H9 (cell line): ENCODE results near the gene LPAR3. TPM values are rescaled to one million over a fixed set of nuclear protein-coding genes. Genes with fewer than 3 reads are reported as not detected.

Experiments used
- DNase-seq: peaks from one replicate; pipeline ENCODE4 v3.0.0-alpha.2; 2017
- H2AFZ ChIP-seq: one replicate; pipeline ENCODE4 v1.6.1; 2013; ENCODE audit warnings: mild to moderate bottlenecking, low read length, control low read depth, moderate library complexity
- H2AK5ac ChIP-seq: 2 replicates; pipeline ENCODE4 v1.6.1; 2013; ENCODE audit warnings: low read length, control low read depth, mixed read lengths; ENCODE audit not compliant: insufficient read length
- H2BK120ac ChIP-seq: one replicate; pipeline ENCODE4 v1.6.1; 2013; ENCODE audit warnings: low read depth, mild to moderate bottlenecking, low read length, control low read depth, inconsistent platforms; ENCODE audit not compliant: poor library complexity, severe bottlenecking
- H2BK12ac ChIP-seq: 2 replicates; pipeline ENCODE4 v1.6.1; 2013; ENCODE audit warnings: low read length, control low read depth, mixed read lengths, low read depth; ENCODE audit not compliant: insufficient read length
- H2BK15ac ChIP-seq: 2 replicates; pipeline ENCODE4 v1.6.1; 2013; ENCODE audit warnings: low read depth, low read length, control low read depth
- H2BK20ac ChIP-seq: one replicate; pipeline ENCODE4 v1.6.1; 2013; ENCODE audit warnings: low read depth, mild to moderate bottlenecking, low read length, control low read depth, inconsistent platforms; ENCODE audit not compliant: poor library complexity, severe bottlenecking
- H2BK5ac ChIP-seq: 2 replicates; pipeline ENCODE4 v1.6.1; 2013; ENCODE audit warnings: low read length, control low read depth, mixed read lengths; ENCODE audit not compliant: insufficient read length
- H3K14ac ChIP-seq: 2 replicates; pipeline ENCODE4 v1.6.1; 2013; ENCODE audit warnings: low read length, control low read depth; ENCODE audit not compliant: insufficient read depth
- H3K18ac ChIP-seq: 2 replicates; pipeline ENCODE4 v1.6.1; 2013; ENCODE audit warnings: low read depth, mild to moderate bottlenecking, mixed read lengths, low read length, control low read depth; ENCODE audit not compliant: insufficient read length
- H3K23ac ChIP-seq: 2 replicates; pipeline ENCODE4 v1.6.1; 2013; ENCODE audit warnings: low read length, control low read depth, mixed read lengths, low read depth; ENCODE audit not compliant: insufficient read length
- H3K23me2 ChIP-seq: 2 replicates; pipeline ENCODE4 v1.6.1; 2013; ENCODE audit warnings: low read depth, mild to moderate bottlenecking, mixed read lengths, low read length, control low read depth; ENCODE audit not compliant: insufficient read length, poor library complexity, severe bottlenecking
- H3K27ac ChIP-seq: 2 replicates; pipeline ENCODE4 v1.5.1; 2013; ENCODE audit warnings: low read length, control low read depth, mixed read lengths, low read depth; ENCODE audit not compliant: insufficient read length
- H3K27me3 ChIP-seq: 2 replicates; pipeline ENCODE4 v1.6.1; 2013; ENCODE audit warnings: low read length, control low read depth, inconsistent platforms; ENCODE audit not compliant: insufficient read depth
- H3K4ac ChIP-seq: 2 replicates; pipeline ENCODE4 v1.6.1; 2013; ENCODE audit warnings: low read depth, mild to moderate bottlenecking, control low read depth, inconsistent platforms, low read length, moderate library complexity
- H3K4me1 ChIP-seq: 2 replicates; pipeline ENCODE4 v1.6.1; 2013; ENCODE audit warnings: low read length, control low read depth, inconsistent platforms; ENCODE audit not compliant: insufficient read depth
- H3K4me2 ChIP-seq: 2 replicates; pipeline ENCODE4 v1.6.1; 2013; ENCODE audit warnings: low read length, control low read depth, mixed read lengths; ENCODE audit not compliant: insufficient read length, insufficient read depth
- H3K56ac ChIP-seq: 2 replicates; pipeline ENCODE4 v1.6.1; 2013; ENCODE audit warnings: low read depth, mild to moderate bottlenecking, mixed read lengths, low read length, control low read depth; ENCODE audit not compliant: insufficient read length
- H3K79me1 ChIP-seq: 2 replicates; pipeline ENCODE4 v1.6.1; 2013; ENCODE audit warnings: low read depth, mild to moderate bottlenecking, moderate library complexity, low read length, control low read depth, inconsistent platforms; ENCODE audit not compliant: insufficient read depth, poor library complexity, severe bottlenecking
- H3K79me2 ChIP-seq: 2 replicates; pipeline ENCODE4 v1.6.1; 2013; ENCODE audit warnings: low read length, control low read depth, inconsistent platforms; ENCODE audit not compliant: insufficient read depth
- H3K9ac ChIP-seq: 2 replicates; pipeline ENCODE4 v1.6.1; 2013; ENCODE audit warnings: low read length, control low read depth, mixed read lengths; ENCODE audit not compliant: insufficient read length; ENCODE audit errors: extremely low read depth
- H3K9me3 ChIP-seq: one replicate; pipeline ENCODE4 v1.6.1; 2013; ENCODE audit warnings: low read depth, low read length, inconsistent platforms; ENCODE audit not compliant: control insufficient read depth
- H3T11ph ChIP-seq: one replicate; pipeline ENCODE4 v1.6.1; 2013; ENCODE audit warnings: mild to moderate bottlenecking, low read length, control low read depth, inconsistent platforms
- H4K20me1 ChIP-seq: one replicate; pipeline ENCODE4 v1.6.1; 2013; ENCODE audit not compliant: control insufficient read depth, insufficient read length, insufficient read depth
- H4K5ac ChIP-seq: 2 replicates; pipeline ENCODE4 v1.6.1; 2013; ENCODE audit warnings: low read depth, mild to moderate bottlenecking, mixed read lengths, low read length, control low read depth; ENCODE audit not compliant: insufficient read length
- H4K8ac ChIP-seq: replicated peaks from 2 replicates; pipeline ENCODE4 v1.6.1; 2013; ENCODE audit warnings: low read length, control low read depth, mixed read lengths, low read depth; ENCODE audit not compliant: insufficient read length
- H4K91ac ChIP-seq: 2 replicates; pipeline ENCODE4 v1.6.1; 2013; ENCODE audit warnings: low read depth, mild to moderate bottlenecking, moderate library complexity, mixed read lengths, low read length, control low read depth; ENCODE audit not compliant: insufficient read length
- H3K27ac Mint-ChIP-seq, 3 experiments: 2 replicates in 2 of 3; 3 replicates in 1 of 3; pipeline ENCODE4 v1.8.0; 2020 to 2021; ENCODE audit warnings: mixed read lengths in 3 of 3, mild to moderate bottlenecking in 1 of 3, moderate library complexity in 1 of 3
- H3K27me3 Mint-ChIP-seq: 2 replicates; pipeline ENCODE4 v1.8.0; 2021; ENCODE audit warnings: low read depth, mild to moderate bottlenecking, moderate library complexity, mixed read lengths
- H3K36me3 Mint-ChIP-seq, 3 experiments: 2 replicates in 2 of 3; 3 replicates in 1 of 3; pipeline ENCODE4 v1.8.0; 2020 to 2021; ENCODE audit warnings: low read depth in 3 of 3, mixed read lengths in 3 of 3; ENCODE audit not compliant: insufficient read depth in 1 of 3
- H3K4me1 Mint-ChIP-seq, 2 experiments: 2 replicates each; pipeline ENCODE4 v1.8.0; 2020; ENCODE audit warnings: mixed read lengths in 2 of 2
- H3K4me3 Mint-ChIP-seq, 2 experiments: 2 replicates in 1 of 2; 3 replicates in 1 of 2; pipeline ENCODE4 v1.8.0; 2020 to 2021; ENCODE audit warnings: mild to moderate bottlenecking in 2 of 2, mixed read lengths in 2 of 2, moderate library complexity in 1 of 2
- H3K9me3 Mint-ChIP-seq, 2 experiments: 2 replicates in 1 of 2; 3 replicates in 1 of 2; pipeline ENCODE4 v1.8.0; 2020; ENCODE audit warnings: mild to moderate bottlenecking in 2 of 2, mixed read lengths in 2 of 2, moderate library complexity in 1 of 2
- WGBS: extraction: QIAGEN DNeasy Blood & Tissue Kit; methylation state at CpG from one replicate; pipeline ENCODE4 v1.1.7; 2013; ENCODE audit warnings: missing lambda C conversion rate, low lambda C conversion rate, mixed read lengths; ENCODE audit not compliant: insufficient read length; ENCODE audit errors: extremely low coverage; 5-methylcytosine and 5-hydroxymethylcytosine counted together
- total RNA-seq: library from RNA; stranded (reverse); gene quantifications from 2 replicates; pipeline ENCODE4 v1.2.1, GENCODE V29; 2021
- TF ChIP-seq, protein P1 (sequence below): fragments of 200-600 bp; sonication (generic); conservative IDR thresholded peaks from 3 replicates; pipeline ENCODE4 v1.8.0; 2021; ENCODE audit warnings: antibody characterized with exemption, mild to moderate bottlenecking

Gene LPAR3
- total RNA-seq, 1 experiment from 2014 or later: 3.0 TPM

DNA sequence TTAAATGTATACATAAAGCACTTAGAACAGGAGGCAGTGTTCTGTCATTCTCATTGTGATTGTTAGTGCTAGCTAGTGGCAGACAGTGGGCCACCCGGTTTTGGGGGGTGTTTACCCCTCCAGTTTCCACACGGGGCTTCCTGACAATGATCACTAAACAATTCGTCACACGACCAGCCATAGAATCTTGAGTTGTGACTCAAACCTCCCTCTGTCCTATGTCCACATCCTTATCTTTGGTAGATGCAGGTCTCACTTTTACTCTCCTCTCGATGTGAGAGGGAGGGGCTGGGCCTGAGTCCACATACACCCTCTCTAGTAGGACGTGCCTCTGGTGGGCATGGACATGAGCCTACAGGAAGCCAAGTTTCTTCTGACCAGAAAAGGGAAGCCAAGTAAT, 110.1 kb downstream of the LPAR3 start:
- Histone ChIP-seq H4K5ac (no peak overlapping the region), H2BK5ac (no peak overlapping the region), H2BK12ac (no peak overlapping the region), H3K14ac (no peak overlapping the region), H4K20me1 (no peaks in the 10 kb centered on the region), H3K27me3 (no peaks in the 10 kb centered on the region), H3K79me1 (no peaks in the 10 kb centered on the region), H4K91ac (no peak overlapping the region), H3K9ac (no peak overlapping the region), H2AFZ (no peak overlapping the region), H3K27ac (no peak overlapping the region), H2BK120ac (no peak overlapping the region), H4K8ac (no peak overlapping the region), H2BK20ac (no peak overlapping the region), H3K56ac (no peak overlapping the region), H3K4ac (no peak overlapping the region), H3K4me1 (no peaks in the 10 kb centered on the region), H3K18ac (no peak overlapping the region), H3K79me2 (no peaks in the 10 kb centered on the region), H3K9me3 (no peaks in the 10 kb centered on the region), H3K4me2 (no peak overlapping the region), H2AK5ac (no peak overlapping the region), H2BK15ac (no peak overlapping the region), H3T11ph (no peak overlapping the region), H3K23ac (no peak overlapping the region), H3K23me2 (no peaks in the 10 kb centered on the region)
- Mint-ChIP-seq H3K4me1 (peaks cover 6 to 10% of the 10 kb centered on the region in 2 experiments), H3K9me3 (peaks cover 0 to 6% of the 10 kb centered on the region in 2 experiments; a peak in 2 of 5 replicates), H3K36me3 (peaks cover 0 to 3% (median 0%) of the 10 kb centered on the region in 3 experiments; a peak in 1 of 7 replicates), H3K27me3 (peaks cover 6% of the 10 kb centered on the region; the same call in 1 of the 2 replicates), H3K27ac (no peak overlapping the region; a peak in 1 of 7 replicates), H3K4me3 (no peak overlapping the region)
- TF ChIP-seq, protein P1, sequence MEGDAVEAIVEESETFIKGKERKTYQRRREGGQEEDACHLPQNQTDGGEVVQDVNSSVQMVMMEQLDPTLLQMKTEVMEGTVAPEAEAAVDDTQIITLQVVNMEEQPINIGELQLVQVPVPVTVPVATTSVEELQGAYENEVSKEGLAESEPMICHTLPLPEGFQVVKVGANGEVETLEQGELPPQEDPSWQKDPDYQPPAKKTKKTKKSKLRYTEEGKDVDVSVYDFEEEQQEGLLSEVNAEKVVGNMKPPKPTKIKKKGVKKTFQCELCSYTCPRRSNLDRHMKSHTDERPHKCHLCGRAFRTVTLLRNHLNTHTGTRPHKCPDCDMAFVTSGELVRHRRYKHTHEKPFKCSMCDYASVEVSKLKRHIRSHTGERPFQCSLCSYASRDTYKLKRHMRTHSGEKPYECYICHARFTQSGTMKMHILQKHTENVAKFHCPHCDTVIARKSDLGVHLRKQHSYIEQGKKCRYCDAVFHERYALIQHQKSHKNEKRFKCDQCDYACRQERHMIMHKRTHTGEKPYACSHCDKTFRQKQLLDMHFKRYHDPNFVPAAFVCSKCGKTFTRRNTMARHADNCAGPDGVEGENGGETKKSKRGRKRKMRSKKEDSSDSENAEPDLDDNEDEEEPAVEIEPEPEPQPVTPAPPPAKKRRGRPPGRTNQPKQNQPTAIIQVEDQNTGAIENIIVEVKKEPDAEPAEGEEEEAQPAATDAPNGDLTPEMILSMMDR: no peak
- DNase-seq: no peak
- no CpG with 5 or more reads among the region's 6 CpGs for WGBS
